OCI-LY3 (cell line): ENCODE measurements around the gene TMEM54.
"Not testable (repeated sequence)": the region's sequence is repeated elsewhere in the genome, so short reads cannot be mapped to it uniquely, and the experiment has no call there.

Experiments used
- H2AFZ ChIP-seq: fragments of 200-600, 300-600 bp; shearing (Covaris generic); 2 replicates; pipeline ENCODE4 v1.6.0; 2014; ENCODE audit warnings: antibody characterized with exemption, low read depth, low read length
- H3K27ac ChIP-seq: fragments of 200-600, 300-600 bp; sonication (generic); 2 replicates; pipeline ENCODE4 v1.5.1; 2014; ENCODE audit warnings: mild to moderate bottlenecking, low read length, moderate library complexity, mixed read lengths
- H3K27me3 ChIP-seq: fragments of 200-600, 300-600 bp; sonication (generic); 2 replicates; pipeline ENCODE4 v1.6.1; 2014; ENCODE audit warnings: low read depth, low read length, mixed read lengths
- H3K36me3 ChIP-seq: fragments of 200-600, 300-600 bp; sonication (generic); replicated peaks from 2 replicates; pipeline ENCODE3; 2014; ENCODE audit warnings: low read depth, low read length, mixed read lengths
- H3K4me1 ChIP-seq: fragments of 300-600, 200-600 bp; sonication (generic); 2 replicates; pipeline ENCODE4 v1.6.1; 2014; ENCODE audit warnings: low read length, mixed read lengths
- H3K4me2 ChIP-seq: fragments of 200-600, 300-600 bp; sonication (generic); 2 replicates; pipeline ENCODE4 v1.6.1; 2014; ENCODE audit warnings: low read length, mixed read lengths
- H3K4me3 ChIP-seq: fragments of 300-600, 200-600 bp; sonication (generic); 2 replicates; pipeline ENCODE4 v1.5.1; 2014; ENCODE audit warnings: antibody characterized with exemption, mild to moderate bottlenecking, low read length, moderate library complexity
- H3K79me2 ChIP-seq: fragments of 300-600, 200-600 bp; shearing (Covaris generic); 2 replicates; pipeline ENCODE4 v1.6.1; 2014; ENCODE audit warnings: mild to moderate bottlenecking, low read length, mixed read lengths
- H3K9ac ChIP-seq: fragments of 300-600, 200-600 bp; shearing (Covaris generic); 2 replicates; pipeline ENCODE4 v1.6.0; 2014; ENCODE audit warnings: mild to moderate bottlenecking, low read length, moderate library complexity
- H3K9me3 ChIP-seq: fragments of 200-600, 300-600 bp; shearing (Covaris generic); 2 replicates; pipeline ENCODE4 v1.6.1; 2014; ENCODE audit warnings: low read length, mixed read lengths; ENCODE audit not compliant: insufficient read depth
- H4K20me1 ChIP-seq: fragments of 200-600, 300-600 bp; sonication (generic); 2 replicates; pipeline ENCODE4 v1.6.1; 2016; ENCODE audit warnings: low read length, mixed read lengths; ENCODE audit not compliant: insufficient read depth
- CTCF ChIP-seq: fragments of 200-600, 300-600 bp; sonication (generic); IDR thresholded peaks from 2 replicates; pipeline ENCODE4 v1.5.1; 2014; ENCODE audit warnings: antibody characterized with exemption, low read length, low read depth
- EZH2phosphoT487 ChIP-seq: fragments of 200-600 bp; shearing (Covaris generic); IDR thresholded peaks from 2 replicates; pipeline ENCODE4 v1.6.1; 2018; ENCODE audit warnings: antibody characterized with exemption, mixed run types, low read depth

The TMEM54 gene

GRCh38 chr1:32915766-32916706 is 14.8 kb upstream of the TMEM54 start:
- no peak overlapping the region for H3K4me2 ChIP-seq
- no peak for TF ChIP-seq EZH2phosphoT487
- no peak for TF ChIP-seq CTCF
- no peaks in the 10 kb centered on the region for H3K79me2 ChIP-seq
- no peaks in the 10 kb centered on the region for H3K9me3 ChIP-seq
- H3K4me1 ChIP-seq = no peaks in the 10 kb centered on the region
- no peaks in the 10 kb centered on the region for H4K20me1 ChIP-seq
- no peaks in the 10 kb centered on the region for H3K36me3 ChIP-seq
- no peaks in the 10 kb centered on the region for H3K27me3 ChIP-seq
- H3K27ac ChIP-seq = no peak overlapping the region
- H2AFZ ChIP-seq = no peak overlapping the region
- no peak overlapping the region for H3K9ac ChIP-seq
- no peak overlapping the region for H3K4me3 ChIP-seq

- H3K9me3 ChIP-seq = no peaks in the 10 kb centered on the region
- TF ChIP-seq CTCF (no peak), EZH2phosphoT487 (no peak)
- no peak overlapping the region for H3K4me3 ChIP-seq
These were observed 9.1 kb upstream of the TMEM54 start for GRCh38 chr1:32910319-32910718.

GRCh38 chr1:32907435-32907834 is 6.2 kb upstream of the TMEM54 start:
- no peak overlapping the region for H2AFZ ChIP-seq
- no peaks in the 10 kb centered on the region for H4K20me1 ChIP-seq
- TF ChIP-seq CTCF (no peak), EZH2phosphoT487 (no peak)
- no peak overlapping the region for H3K27ac ChIP-seq
- H3K36me3 ChIP-seq = no peaks in the 10 kb centered on the region
- H3K9ac ChIP-seq = no peak overlapping the region
- no peaks in the 10 kb centered on the region for H3K4me1 ChIP-seq
- H3K4me3 ChIP-seq = no peak overlapping the region
- H3K79me2 ChIP-seq = no peaks in the 10 kb centered on the region
- no peaks in the 10 kb centered on the region for H3K9me3 ChIP-seq
- no peak overlapping the region for H3K4me2 ChIP-seq
- H3K27me3 ChIP-seq = no peaks in the 10 kb centered on the region

More at GRCh38 chr1:32910319-32910718, 9.1 kb upstream of the TMEM54 start:
- Histone ChIP-seq H3K27ac (no peak overlapping the region), H3K4me2 (no peak overlapping the region), H3K79me2 (no peaks in the 10 kb centered on the region), H3K9ac (no peak overlapping the region), H4K20me1 (no peaks in the 10 kb centered on the region), H2AFZ (no peak overlapping the region), H3K27me3 (no peaks in the 10 kb centered on the region), H3K4me1 (no peaks in the 10 kb centered on the region), H3K36me3 (no peaks in the 10 kb centered on the region)

- TF ChIP-seq CTCF (no peak), EZH2phosphoT487 (no peak)
- Histone ChIP-seq H3K4me3 (no peak overlapping the region), H3K4me1 (no peaks in the 10 kb centered on the region; the same call in 1 of the 2 replicates), H3K27me3 (no peaks in the 10 kb centered on the region), H3K27ac (no peak overlapping the region), H3K9ac (no peak overlapping the region), H3K79me2 (no peaks in the 10 kb centered on the region), H3K4me2 (no peak overlapping the region), H4K20me1 (no peaks in the 10 kb centered on the region), H3K36me3 (no peaks in the 10 kb centered on the region), H2AFZ (no peak overlapping the region), H3K9me3 (no peaks in the 10 kb centered on the region)
These were observed 5.5 kb upstream of the TMEM54 start for GRCh38 chr1:32906654-32907053.

GRCh38 chr1:32905588-32905987 is 4.4 kb upstream of the TMEM54 start:
- not testable (repeated sequence) for H2AFZ ChIP-seq, H3K27me3 ChIP-seq, H3K36me3 ChIP-seq, H3K9ac ChIP-seq, H3K4me2 ChIP-seq, H4K20me1 ChIP-seq, H3K4me1 ChIP-seq, H3K9me3 ChIP-seq, H3K4me3 ChIP-seq, H3K79me2 ChIP-seq, H3K27ac ChIP-seq
